Testis (tissue), 2 donors: Measurements from ENCODE around the gene DIAPH2.

ENCODE experiments used
- POLR2A ChIP-seq: fragments of 450-650 bp; IDR thresholded peaks from one replicate; pipeline ENCODE4 v1.6.1; 2017; ENCODE audit warnings: antibody characterized with exemption, mild to moderate bottlenecking, moderate library complexity
- TF ChIP-seq, protein P1 (sequence below), 3 experiments: fragments of 450-650 bp in 2 of 3; fragments of 200-600 bp in 1 of 3; sonication (generic) in 1 of 3; IDR thresholded peaks; one replicate each; pipeline ENCODE4 v1.5.1; 2016 to 2019; ENCODE audit warnings: antibody characterized with exemption in 3 of 3, mild to moderate bottlenecking in 2 of 3, moderate library complexity in 1 of 3

DNA sequence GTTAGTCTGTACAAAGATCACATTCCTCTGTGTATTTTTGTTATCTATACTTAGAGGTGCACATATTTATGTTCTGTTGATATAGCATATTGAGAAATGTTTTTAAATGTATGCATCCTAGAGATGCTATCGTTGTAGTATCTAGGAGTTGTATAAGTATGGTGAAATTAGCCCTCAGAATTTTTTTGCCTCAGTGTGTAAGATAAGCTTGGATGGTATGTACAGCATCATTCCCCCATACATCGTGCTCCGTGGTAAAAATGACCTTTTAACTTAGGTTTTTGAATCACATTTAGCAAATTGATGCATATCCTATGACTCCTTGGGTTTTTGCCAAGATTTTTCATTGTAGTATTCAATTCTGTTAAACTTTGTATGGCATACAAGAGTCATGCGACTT is 312.6 kb downstream of the DIAPH2 start:
- no peak for TF ChIP-seq POLR2A
- TF ChIP-seq, protein P1, sequence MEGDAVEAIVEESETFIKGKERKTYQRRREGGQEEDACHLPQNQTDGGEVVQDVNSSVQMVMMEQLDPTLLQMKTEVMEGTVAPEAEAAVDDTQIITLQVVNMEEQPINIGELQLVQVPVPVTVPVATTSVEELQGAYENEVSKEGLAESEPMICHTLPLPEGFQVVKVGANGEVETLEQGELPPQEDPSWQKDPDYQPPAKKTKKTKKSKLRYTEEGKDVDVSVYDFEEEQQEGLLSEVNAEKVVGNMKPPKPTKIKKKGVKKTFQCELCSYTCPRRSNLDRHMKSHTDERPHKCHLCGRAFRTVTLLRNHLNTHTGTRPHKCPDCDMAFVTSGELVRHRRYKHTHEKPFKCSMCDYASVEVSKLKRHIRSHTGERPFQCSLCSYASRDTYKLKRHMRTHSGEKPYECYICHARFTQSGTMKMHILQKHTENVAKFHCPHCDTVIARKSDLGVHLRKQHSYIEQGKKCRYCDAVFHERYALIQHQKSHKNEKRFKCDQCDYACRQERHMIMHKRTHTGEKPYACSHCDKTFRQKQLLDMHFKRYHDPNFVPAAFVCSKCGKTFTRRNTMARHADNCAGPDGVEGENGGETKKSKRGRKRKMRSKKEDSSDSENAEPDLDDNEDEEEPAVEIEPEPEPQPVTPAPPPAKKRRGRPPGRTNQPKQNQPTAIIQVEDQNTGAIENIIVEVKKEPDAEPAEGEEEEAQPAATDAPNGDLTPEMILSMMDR (IDR thresholded peaks at IDR 0.05): no peak
